NB4 (cell line): Measurements from ENCODE around the gene THRA.

Experiments
- DNase-seq: peaks from one replicate; pipeline ENCODE4 v3.0.0; 2010; ENCODE audit warnings: low read depth
- H3K4me3 ChIP-seq: one replicate; pipeline ENCODE4 v1.5.1; 2011; ENCODE audit warnings: mild to moderate bottlenecking, low read depth, low read length, moderate library complexity
- MYC ChIP-seq: IDR thresholded peaks from 2 replicates; pipeline ENCODE4 v1.6.1; 2011; ENCODE audit warnings: low read depth, low read length
- POLR2A ChIP-seq: IDR thresholded peaks from 2 replicates; pipeline ENCODE4 v1.6.1; 2011; ENCODE audit warnings: mild to moderate bottlenecking; ENCODE audit not compliant: insufficient read length; ENCODE audit errors: extremely low read depth
- TF ChIP-seq, protein P1 (sequence below): IDR thresholded peaks from one replicate; pipeline ENCODE4 v1.5.1; 2012; ENCODE audit warnings: low read depth, low read length
- TF ChIP-seq, protein P2 (sequence below): IDR thresholded peaks from 2 replicates; pipeline ENCODE4 v1.6.1; 2011; ENCODE audit warnings: low read depth, low read length

The THRA gene

DNA sequence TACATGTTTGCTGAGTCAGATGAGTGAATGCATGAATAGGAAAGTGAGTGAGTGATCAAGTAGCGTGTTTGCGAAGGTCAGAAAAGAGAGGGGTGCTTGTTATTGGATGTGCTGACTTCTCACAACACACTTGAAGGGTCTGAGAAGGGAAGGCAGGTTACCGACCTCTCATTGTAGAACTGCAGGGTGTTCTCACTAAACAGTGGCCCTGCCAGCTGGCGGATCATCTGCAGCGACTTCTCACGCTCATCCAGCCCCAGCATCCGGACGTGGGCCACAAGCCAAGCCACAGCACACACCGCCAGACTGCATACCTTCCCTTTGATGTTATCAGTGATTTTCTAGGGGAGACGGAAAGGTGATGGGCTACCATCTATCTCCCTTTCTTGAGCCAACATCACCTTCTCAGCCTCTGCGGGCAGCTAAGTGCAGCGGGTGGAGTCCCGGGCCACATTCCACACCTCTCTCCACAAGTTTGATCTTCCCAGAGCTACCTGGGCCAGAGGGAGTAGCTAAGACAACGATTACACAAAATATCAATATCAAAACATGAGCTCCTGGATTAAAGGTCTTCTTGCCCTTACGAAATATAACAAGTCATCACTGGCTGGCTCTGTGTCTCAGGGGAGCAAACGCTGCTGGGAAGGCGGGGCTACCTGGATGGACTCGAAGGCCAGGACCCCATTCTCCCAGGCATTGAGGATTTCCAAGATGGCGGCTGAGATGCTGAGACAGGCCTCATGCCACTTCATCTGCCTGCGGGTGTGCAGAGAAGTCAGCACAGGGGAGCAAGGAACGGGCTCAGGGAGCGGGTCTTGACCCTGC lies 36.6 kb upstream of the THRA start:
- DNase-seq, result no peak
- TF ChIP-seq, protein P1, sequence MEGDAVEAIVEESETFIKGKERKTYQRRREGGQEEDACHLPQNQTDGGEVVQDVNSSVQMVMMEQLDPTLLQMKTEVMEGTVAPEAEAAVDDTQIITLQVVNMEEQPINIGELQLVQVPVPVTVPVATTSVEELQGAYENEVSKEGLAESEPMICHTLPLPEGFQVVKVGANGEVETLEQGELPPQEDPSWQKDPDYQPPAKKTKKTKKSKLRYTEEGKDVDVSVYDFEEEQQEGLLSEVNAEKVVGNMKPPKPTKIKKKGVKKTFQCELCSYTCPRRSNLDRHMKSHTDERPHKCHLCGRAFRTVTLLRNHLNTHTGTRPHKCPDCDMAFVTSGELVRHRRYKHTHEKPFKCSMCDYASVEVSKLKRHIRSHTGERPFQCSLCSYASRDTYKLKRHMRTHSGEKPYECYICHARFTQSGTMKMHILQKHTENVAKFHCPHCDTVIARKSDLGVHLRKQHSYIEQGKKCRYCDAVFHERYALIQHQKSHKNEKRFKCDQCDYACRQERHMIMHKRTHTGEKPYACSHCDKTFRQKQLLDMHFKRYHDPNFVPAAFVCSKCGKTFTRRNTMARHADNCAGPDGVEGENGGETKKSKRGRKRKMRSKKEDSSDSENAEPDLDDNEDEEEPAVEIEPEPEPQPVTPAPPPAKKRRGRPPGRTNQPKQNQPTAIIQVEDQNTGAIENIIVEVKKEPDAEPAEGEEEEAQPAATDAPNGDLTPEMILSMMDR, result no peak
- TF ChIP-seq MYC (no peak), POLR2A (no peak)
- H3K4me3 ChIP-seq, result no peak overlapping the region

DNA sequence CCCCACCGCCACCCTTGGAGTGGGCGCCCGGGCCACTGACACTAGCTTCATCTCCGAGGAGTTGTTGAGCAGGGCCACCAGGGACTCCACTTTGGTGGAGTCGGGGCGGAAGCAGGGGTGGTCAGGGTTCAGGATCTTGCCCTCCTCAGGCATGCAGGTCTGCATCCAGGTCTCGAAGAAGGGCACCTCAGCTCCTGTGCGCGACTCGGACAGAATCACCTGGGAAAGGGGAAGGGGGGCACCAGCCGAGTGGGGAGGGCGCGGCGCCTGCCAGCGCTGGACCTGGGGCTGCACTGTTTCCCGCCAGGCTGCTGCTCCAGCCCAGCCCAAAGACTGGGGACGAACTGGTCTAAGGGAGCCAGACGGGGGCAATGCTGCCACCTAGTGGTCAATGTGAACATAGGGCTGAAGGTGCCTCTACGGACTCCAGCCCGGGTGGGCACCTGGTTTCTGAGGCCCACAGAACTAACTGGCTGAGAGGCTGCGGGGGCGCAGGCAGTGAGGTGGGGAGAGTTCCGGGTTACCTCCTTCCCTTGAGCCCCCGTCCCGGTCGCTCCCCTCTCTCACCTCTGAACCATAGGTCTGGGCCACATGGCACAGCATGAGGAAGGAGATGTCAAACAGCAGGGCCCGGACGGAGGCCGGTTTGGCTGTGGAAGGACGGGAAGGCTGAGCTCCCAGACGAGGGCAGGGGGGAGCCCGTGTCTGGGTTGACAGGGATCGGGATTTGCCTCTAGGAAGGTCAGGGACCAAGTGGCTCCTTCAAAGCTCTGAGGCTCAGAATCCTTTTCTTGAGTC lies 35.8 kb upstream of the THRA start:
- TF ChIP-seq POLR2A (no peak), MYC (no peak)
- TF ChIP-seq, protein P1, result peak; percentile 90
- TF ChIP-seq, protein P2, sequence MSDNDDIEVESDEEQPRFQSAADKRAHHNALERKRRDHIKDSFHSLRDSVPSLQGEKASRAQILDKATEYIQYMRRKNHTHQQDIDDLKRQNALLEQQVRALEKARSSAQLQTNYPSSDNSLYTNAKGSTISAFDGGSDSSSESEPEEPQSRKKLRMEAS, result no peak
- H3K4me3 ChIP-seq, result no peak overlapping the region
- DNase-seq, result peak; percentile 81

DNA sequence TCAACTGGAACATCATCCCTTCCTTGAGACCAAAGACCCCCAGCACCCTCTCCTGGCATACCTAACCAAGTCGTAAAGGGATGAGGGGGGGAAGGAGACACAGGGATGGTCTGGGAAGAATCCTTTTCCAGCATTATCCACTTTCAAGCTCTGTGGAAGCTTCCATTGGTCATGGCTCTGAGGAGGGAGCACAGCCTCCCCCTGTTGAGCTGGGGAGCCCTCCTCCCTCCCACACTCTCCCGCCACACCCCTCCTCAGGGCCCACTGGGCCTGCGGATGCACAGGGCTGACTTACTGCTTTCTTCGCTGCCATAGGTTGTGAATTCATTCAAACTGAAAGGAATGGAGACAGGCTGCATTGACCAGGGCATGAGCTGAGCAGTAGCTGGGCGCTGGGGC lies 35.2 kb upstream of the THRA start:
- H3K4me3 ChIP-seq, result no peak overlapping the region
- no peak for DNase-seq
- TF ChIP-seq, protein P1, result no peak
- TF ChIP-seq, protein P2, result no peak
- TF ChIP-seq POLR2A (no peak), MYC (no peak)

DNA sequence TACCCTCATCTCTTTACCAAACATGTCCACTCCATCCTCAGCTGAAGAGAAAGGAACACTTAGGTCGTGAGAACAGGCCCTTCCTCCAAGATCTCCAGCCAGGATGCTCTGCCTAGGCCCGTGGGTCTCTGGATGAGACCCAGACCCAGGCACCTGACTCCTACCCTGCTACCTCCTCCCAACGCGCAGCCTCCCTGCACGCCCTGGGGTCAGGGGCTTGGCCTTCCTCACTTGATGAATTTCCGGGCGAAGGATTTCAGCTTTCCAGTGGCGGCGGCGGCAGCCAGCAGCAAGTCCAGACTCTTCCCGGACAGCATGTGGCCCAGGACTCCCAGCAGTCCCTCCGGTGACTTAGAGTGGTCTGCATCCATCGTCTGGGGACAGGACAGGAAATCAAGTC lies 34.2 kb upstream of the THRA start:
- DNase-seq, result no peak
- no peak for TF ChIP-seq POLR2A
- no peak for TF ChIP-seq MYC
- TF ChIP-seq, protein P1, result no peak
- TF ChIP-seq, protein P2, result no peak
- H3K4me3 ChIP-seq, result no peak overlapping the region

DNA sequence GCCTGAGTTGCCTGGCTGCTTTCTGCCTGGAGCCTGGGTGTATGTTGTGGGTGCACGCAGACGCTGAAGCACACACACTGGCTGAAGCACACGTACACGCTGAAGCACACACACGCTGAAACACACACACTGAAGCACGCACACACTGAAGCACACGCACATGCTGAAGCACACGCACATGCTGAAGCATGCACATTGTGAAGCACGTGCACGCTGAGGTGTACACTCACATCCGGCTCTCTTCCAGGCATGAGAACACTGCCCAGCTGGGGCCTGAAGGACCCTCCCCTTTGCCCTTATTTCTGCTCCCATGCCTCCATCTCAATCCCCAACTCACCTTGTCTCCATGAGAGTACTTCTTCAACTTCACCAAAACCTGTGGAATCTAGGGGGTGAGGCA lies 31.1 kb upstream of the THRA start:
- no peak for DNase-seq
- no peak overlapping the region for H3K4me3 ChIP-seq
- TF ChIP-seq, protein P1, result no peak
- TF ChIP-seq MYC (no peak), POLR2A (no peak)
- TF ChIP-seq, protein P2, result no peak
